NCI-H345 treated with DMSO at 0.1 percent for 48 hours (cell line): Measurements from ENCODE around the gene LDLRAP1.
"Not testable (repeated sequence)": the region's sequence is repeated elsewhere in the genome, so short reads cannot be mapped to it uniquely, and the experiment has no call there.

Source experiments
- DNase-seq: peaks from one replicate; lab custom pipeline; 2025; ENCODE audit not compliant: unreplicated experiment; lab: John Stamatoyannopoulos, UW

The LDLRAP1 gene

DNA sequence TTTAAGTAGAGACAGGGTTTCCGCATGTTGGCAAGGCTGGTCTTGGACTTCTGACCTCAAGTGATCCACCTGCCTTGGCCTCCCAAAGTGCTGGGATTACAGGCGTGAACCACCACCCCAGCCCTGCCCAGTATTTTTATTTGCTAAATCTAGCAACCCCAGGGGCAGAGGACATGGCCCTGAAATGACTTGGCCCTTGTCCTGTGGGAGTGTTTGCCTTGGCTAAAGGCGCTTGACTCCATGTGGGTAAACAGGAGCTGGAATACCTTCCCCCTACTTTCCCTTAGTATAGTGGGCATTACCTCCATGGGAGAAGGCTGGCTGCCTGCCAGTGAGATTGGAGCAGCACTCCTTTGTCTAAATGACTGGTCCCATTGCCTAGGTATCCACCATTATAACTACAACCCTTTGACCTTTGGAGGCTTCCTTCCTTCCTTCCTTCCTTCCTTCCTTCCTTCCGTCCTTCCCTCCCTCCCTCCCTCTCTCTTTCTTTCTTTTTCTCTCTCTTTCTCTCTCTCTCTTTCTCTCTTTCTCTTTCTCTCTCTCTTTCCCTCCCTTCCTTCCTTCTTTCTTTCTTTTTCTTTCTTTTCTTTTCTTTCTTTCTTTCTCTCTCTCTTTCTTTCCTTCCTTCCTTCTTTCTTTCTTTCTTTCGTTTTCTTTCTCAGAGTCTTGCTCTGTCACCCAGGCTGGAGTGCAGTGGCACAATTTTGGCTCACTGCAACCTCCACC lies 57.7 kb downstream of the LDLRAP1 start:
- DNase-seq, result not testable (repeated sequence)

DNA sequence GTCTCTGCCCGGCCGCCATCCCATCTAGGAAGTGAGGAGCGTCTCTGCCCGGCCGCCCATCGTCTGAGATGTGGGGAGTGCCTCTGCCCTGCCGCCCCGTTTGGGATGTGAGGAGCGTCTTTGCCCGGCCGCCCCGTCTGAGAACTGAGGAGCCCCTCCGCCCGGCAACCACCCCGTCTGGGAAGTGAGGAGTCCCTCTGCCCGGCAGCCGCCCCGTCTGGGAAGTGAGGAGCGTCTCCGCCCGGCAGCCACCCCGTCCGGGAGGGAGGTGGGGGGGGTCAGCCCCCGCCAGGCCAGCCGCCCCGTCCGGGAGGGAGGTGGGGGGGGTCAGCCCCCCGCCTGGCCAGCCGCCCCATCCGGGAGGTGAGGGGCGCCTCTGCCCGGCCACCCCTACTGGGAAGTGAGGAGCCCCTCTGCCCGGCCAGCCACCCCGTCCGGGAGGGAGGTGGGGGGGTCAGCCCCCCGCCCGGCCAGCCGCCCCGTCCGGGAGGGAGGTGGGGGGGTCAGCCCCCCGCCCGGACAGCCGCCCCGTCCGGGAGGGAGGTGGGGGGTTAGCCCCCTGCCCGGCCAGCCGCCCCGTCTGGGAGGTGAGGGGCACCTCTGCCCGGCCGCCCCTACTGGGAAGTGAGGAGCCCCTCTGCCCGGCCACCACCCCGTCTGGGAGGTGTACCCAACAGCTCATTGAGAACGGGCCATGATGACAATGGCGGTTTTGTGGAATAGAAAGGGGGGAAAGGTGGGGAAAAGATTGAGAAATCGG lies 60.6 kb downstream of the LDLRAP1 start:
- DNase-seq, result not testable (repeated sequence)

DNA sequence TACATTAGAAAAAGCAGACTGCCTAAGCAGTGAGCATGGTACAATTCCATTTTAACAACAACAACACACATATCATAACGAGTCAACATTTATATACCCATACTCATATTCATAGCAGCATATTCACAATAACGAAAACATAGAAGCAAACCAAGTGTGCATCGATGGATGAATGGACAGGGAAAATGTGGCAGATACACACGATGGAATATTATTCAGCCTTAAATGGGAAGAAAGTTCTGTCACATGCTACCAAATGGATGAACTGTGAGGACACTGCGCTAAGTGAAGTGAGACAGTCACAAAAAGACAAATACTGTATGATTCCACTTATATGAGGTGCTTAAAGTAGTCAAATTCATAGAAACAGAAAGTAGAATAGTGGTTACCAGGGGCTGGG lies 63.7 kb downstream of the LDLRAP1 start:
- DNase-seq, result no peak

DNA sequence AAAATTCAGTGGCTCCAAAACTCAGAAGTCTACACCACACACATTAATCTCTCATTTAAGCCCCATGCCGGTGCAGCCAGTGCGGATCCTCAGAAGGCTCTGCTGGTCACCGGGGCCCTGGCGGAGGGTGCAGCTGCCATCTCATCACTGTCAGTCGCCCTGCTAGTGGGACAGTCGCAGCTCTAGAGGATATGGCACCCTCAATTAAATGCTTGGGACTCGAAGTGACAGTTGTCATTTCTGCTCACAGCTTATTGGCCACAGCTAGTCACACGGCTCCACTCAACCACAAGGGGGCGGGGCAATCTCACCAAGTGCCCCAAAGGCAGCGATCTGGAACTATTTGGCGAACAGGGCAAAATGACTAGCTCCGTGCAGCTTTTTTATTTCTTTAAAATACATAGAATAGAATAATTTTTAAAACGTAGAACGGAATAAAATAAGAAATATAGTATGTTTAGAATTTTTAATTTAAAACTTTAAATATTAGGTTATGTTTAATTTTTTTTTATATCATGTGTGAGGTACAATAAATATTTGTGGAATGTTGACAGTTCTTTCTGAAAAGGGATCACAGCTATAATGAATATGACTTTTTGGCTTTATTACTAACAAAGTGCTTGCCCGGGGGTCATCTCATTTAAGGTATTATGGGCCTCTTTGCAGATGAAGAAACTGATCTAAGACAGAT lies 65.2 kb downstream of the LDLRAP1 start:
- no peak for DNase-seq

DNA sequence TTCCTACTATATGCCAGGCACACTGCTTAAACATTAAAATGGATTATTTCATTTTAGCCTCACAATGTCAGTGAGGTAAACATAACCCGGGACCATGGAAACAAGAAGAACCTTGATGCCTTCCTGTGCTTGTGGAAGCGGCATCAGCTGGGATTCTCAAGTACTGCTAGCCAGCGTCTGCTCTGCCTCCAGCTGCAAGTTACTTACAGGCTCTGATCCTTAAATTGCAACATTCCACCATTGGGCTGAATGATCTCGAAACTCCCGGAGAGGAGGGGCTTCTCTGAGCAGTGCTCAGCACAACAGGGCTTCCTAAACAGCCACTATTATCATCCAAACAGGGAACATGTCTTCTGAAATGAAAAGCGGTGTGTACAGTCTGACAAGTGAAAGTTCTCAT lies 66.5 kb downstream of the LDLRAP1 start:
- DNase-seq, result no peak

DNA sequence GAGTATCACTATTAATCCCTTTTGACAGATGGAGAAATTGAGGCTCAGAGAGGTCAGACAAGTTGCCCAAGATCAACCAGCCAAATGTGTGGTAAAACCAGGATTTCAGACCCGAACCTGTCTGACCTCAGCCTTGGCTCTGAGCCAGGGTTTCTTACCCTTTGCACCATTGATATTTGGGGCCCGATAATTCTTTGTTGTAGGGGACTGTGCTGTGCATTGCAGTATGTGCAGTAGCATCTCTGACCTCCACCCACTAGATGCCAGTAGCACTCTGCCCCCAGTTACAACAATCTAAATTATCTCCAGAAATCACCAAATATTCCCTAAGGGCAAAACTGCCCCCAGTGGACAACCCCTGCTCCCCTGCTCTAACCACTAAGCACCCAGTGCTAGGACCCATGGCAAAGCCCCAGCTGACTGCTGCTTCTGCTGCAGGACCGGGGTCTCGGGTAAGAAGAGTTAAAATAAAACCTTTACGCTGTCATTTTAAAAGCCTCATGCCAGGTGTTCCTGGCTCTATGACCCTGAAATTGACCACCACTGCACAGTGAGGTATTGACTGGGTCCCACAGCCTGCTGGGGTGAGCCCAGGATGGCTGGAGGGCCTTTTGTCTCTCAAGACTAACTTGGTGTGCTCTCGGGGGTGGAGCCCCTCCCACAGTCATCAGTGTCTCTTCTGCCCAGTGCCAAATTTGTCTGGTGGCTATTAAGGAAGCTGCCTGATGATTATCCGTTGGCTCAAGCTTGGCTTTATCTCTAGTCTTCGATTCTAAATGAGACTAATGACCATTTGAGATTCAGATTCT lies 67.6 kb downstream of the LDLRAP1 start:
- no peak for DNase-seq

DNA sequence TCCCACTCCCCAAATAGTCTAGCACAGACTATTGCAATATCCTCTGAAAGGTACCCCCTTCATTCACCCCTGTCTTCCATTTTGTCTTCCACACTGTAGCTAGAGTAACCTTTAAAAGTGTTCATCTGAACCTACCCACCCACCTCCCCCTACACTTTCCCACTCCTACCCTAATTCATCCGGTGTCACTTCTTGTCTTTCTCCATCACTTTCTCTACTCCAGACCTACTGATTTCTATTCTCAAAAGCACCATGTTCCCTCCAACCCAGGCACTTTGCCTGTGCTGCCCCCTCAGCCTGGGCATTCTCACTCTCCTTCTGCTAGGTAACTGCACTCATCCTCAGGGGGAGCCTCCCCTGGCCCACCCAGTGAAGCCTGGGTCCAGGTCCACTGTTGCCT lies 68.4 kb downstream of the LDLRAP1 start:
- no peak for DNase-seq

DNA sequence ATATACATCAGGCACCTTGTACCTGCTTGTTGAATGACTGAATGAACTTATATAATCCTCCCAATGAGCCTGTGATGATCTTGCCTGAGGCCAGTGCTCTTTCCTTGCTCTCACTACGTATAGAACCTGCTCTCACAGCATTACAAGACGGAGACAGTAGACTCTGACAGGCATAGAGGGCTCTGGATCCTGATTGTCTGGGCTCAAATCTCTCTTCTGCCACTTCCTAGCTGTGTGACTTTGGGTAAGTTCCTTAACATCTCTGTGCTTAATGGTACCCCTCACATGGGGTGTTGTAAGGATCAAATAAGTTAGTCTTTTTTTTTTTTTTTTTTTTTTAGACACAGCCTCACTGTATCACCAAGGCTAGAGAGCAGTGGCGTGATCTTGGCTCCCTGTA lies 69.0 kb downstream of the LDLRAP1 start:
- no peak for DNase-seq

DNA sequence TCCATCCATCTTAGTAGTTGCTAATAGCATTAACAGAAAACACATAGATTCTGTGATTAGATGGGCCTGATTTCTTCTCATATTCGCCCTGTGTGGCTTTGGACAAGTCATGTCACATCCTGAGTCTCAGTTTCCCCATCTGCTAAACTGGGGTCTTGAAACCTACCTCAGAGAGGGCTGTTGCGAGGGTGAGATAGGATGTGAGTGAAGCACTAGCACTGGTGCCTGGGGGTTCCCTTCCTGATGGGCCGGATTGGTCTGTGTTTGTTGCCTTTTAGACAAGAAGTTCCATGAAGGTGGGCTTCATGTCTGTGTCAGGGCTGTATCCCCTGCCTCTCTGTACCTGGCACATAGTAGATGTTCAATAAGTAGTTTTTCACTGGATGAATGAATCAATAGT lies 69.7 kb downstream of the LDLRAP1 start:
- no peak for DNase-seq

DNA sequence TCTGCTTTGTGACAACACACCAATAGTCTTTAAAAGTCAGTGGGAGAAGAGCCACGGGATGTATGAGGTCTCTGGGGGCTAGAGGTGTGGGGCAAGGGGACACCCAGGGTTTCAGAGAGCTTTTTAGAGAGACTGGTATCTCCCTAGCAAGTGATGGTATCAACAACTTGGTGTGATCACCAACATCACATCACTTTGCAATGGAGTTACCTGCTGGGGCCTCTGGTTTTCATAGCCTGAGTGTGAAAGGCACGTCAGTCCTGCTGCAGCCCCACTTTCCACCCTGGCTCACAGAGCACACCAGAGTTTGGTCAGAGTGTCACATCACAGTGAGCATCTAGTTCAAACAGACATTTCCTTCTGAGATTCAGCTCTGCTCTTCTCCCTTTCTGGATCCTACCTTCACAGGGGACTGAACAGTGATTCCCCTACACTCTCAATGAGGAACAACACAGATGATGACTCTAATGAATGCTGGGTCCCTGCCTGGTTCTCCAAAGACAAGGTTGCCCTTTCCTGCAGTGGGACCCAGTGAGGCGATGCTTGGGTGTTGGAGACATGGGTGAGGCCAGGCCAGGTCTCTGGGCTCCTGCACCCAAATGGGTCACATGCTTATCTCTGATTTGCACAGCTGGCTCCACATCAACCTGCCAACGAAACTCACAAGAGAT lies 71.2 kb downstream of the LDLRAP1 start:
- no peak for DNase-seq

DNA sequence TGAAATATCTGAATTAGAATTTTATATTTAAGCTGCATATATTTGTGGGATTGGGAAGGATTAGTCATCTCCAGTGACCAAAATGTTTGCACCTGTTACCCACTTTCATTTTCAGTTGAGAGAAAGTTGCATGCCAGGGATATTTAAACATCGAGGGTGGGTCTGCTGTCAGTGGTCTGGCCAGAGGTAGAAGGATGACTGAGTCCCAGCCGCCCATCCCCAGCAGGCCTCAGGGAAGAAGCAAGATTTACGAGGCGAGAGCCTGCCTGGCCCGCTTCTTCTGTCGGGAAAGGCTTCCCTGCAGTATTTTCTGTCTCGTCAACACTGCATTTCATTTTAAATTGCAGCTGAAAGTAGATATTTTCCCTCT lies 71.8 kb downstream of the LDLRAP1 start:
- no peak for DNase-seq

DNA sequence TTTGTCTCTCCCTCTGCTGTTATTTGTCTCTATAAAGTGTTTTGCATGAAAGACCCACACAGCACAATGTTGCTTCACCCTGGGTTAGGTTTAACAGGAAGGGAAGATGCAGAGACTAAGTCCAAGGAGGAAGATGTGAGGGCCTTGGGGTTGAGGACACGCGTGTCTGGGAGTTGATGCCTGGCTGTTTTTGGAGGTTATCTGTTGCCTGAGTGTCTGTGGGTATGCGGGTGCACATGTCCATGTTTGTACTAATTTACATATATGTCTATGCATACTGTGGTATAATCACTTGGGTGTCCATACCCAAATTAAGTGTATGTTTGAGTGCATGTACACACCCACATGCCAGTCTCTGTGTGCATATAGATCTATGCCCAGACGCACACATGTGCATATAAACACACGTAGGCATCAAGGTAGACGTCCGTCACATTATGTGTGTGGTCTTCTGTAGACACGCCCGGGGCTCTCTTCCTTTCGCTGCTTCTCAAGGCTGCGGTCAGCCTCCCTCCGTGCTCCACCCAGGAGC lies 72.2 kb downstream of the LDLRAP1 start:
- DNase-seq, result no peak

DNA sequence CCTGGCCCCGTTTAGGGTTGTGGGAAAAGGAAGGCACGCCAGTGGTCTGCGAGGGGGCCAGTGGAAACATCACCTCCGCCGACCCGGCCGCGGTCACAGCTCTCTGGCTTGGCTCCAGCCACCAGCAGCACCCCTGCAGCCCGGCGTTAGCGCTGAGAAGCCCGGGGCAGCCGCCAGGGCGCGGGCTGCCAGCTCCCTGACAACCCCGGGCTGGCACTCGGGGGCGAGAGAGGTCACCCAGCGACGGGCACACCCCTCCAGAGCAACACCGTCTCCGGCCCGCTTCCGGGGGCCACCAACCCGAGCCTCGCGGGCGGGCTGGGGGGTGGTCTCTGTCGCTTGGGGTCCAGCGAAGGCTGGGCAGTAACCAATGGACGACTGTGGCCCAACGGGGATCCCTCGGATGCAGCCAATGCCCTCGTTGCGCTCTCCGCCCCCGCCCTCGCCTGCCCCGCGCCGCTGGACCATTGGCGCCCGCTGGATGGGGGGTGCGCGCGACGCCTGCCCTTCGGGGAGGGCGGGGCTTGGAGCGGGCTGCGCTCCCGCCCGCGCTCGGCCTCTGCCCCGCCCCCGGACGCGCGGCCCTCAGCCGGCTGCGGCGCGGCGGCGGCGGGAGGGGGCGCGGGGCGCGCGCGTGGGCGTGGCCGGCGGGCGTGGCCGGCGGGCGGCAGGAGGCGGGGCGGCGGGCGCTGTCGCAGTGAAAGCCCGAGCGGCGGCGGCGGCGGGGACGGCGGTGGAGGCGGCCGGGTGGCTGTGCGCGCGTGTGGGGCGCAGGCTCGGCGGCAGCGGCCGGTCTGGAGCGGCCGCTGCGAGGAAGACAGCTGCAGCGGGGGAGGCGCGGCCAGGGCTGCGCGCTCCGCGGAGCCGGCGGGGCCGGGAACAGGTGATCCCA lies 72.9 kb downstream of the LDLRAP1 start, which contains the start of gene MAN1C1:
MAN1C1 (plus strand) TSS at position 697 of the 892 bp plus-strand sequence. CDS start 1,007 bp downstream, outside the sequence.
- DNase-seq, result peak; percentile 83

DNA sequence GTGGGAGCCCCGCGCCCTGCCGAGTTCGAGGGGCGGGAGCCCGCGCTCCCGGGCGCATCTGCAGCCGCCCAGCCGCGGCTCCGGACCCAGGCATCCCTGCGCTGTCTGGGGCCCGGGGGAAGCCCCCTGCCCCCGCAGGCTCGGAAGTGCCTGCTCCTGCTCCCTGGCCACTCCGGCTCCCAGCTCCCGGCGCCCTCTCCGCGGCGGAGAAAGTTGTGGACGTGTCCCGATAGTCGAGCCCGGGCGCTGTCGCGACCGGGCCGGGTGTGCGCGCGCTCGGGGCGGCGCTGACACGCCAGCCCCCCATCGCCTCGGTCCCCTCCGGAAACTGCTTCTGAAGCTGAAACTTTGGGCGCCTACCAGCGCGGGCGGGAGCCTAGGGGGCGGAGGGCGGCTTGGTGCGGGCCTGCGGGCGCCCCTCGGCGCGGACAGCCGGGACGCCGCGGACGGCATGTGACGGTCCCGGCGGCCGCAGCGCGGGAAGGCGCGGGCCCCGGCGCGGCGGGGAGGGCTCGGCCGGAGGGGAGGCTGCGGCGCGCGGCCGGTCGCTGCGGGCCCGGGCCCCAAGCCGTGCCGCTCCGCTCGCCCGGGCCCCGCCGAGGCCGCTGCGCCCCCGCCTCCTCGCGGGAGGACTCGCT lies 73.7 kb downstream of the LDLRAP1 start:
- no peak for DNase-seq

DNA sequence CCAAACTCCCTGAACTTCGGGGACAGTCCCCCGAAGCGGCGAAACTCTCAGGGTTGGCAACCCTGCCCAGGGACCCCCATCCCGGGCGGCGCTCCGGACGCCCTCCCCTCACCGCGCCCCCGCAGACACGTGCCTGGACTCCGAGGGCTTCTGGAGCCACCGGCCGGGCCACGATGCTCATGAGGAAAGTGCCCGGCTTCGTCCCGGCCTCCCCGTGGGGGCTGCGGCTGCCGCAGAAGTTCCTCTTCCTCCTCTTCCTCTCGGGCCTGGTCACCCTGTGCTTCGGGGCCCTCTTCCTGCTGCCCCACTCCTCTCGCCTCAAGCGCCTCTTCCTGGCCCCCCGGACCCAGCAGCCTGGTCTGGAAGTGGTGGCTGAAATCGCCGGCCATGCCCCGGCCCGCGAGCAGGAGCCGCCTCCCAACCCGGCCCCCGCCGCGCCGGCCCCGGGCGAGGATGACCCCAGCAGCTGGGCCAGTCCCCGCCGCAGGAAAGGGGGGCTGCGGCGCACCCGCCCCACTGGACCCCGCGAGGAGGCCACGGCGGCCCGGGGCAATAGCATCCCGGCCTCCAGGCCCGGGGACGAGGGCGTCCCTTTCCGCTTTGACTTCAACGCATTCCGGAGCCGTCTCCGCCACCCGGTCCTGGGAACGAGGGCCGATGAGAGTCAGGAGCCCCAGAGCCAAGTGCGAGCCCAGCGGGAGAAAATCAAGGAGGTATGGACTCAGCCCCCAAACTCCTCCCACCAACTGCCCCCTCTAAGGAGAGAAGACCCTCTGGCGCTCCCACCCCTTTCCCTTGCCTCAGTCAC lies 74.4 kb downstream of the LDLRAP1 start:
- DNase-seq, result no peak

DNA sequence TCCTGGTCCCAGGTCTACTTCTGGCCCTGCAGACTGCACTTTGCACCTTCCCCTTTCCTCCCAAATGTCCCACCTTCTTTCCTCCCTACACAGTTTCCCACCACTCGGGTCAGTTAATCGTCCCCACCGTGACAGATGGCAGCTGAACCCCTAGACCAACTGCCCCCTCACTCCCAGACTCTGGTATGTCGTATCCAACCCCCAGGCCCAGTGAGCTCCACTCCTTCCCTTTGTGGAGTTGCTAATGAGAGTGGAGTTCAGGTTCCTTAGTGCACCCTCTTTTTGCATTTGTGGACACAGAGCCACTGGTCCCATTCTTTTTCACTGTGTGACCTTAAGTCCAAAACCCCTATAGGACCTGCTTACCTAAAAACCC lies 75.0 kb downstream of the LDLRAP1 start:
- DNase-seq, result no peak
